Neural progenitor cell (in vitro differentiated cells): Measurements from ENCODE around the gene WSCD1. TPM values are rescaled to one million over a fixed set of nuclear protein-coding genes. Genes with fewer than 3 reads are reported as not detected.

Source experiments
- DNase-seq: peaks from one replicate; pipeline ENCODE4 v3.0.0-alpha.2; 2016; ENCODE audit warnings: low spot score
- H2AFZ ChIP-seq: fragments of 200-600 bp; sonication (generic); replicated peaks from 2 replicates; pipeline ENCODE4 v1.6.1; 2016; ENCODE audit warnings: antibody characterized with exemption
- H3F3A ChIP-seq: fragments of 200-600 bp; sonication (generic); 2 replicates; pipeline ENCODE4 v1.6.1; 2016; ENCODE audit warnings: antibody characterized with exemption, low read depth
- H3K27ac ChIP-seq: fragments of 200-600 bp; sonication (generic); 2 replicates; pipeline ENCODE4 v1.5.1; 2016; ENCODE audit warnings: mild to moderate bottlenecking
- H3K27me3 ChIP-seq: fragments of 200-600 bp; sonication (generic); 2 replicates; pipeline ENCODE4 v1.6.1; 2016; ENCODE audit warnings: mild to moderate bottlenecking, moderate library complexity
- H3K36me3 ChIP-seq: fragments of 200-600 bp; sonication (generic); 2 replicates; pipeline ENCODE4 v1.5.1; 2016
- H3K4me1 ChIP-seq: fragments of 200-600 bp; sonication (generic); 2 replicates; pipeline ENCODE4 v1.6.1; 2016; ENCODE audit warnings: mixed run types
- H3K4me2 ChIP-seq: fragments of 200-600 bp; sonication (generic); 2 replicates; pipeline ENCODE4 v1.6.1; 2016
- H3K4me3 ChIP-seq: fragments of 200-600 bp; sonication (generic); 2 replicates; pipeline ENCODE4 v1.5.1; 2016
- H3K79me2 ChIP-seq: fragments of 200-600 bp; sonication (generic); 2 replicates; pipeline ENCODE4 v1.6.1; 2016; ENCODE audit warnings: low read depth
- H3K9ac ChIP-seq: fragments of 200-600 bp; sonication (generic); 2 replicates; pipeline ENCODE4 v1.6.1; 2016
- H3K9me3 ChIP-seq: fragments of 200-600 bp; sonication (generic); 2 replicates; pipeline ENCODE4 v1.5.1; 2016; ENCODE audit warnings: low read depth
- H4K20me1 ChIP-seq: fragments of 200-600 bp; sonication (generic); 2 replicates; pipeline ENCODE4 v1.6.1; 2016; ENCODE audit warnings: low read depth
- H3K27ac Mint-ChIP-seq: 3 replicates; pipeline ENCODE4 v1.8.0; 2021; ENCODE audit warnings: mixed read lengths
- H3K27me3 Mint-ChIP-seq: 2 replicates; pipeline ENCODE4 v1.8.0; 2022; ENCODE audit warnings: low read depth, mild to moderate bottlenecking, inconsistent platforms, moderate library complexity, mixed read lengths; ENCODE audit not compliant: insufficient read depth
- H3K36me3 Mint-ChIP-seq: 3 replicates; pipeline ENCODE4 v1.8.0; 2021; ENCODE audit warnings: mixed read lengths
- H3K4me1 Mint-ChIP-seq: 3 replicates; pipeline ENCODE4 v1.8.0; 2021; ENCODE audit warnings: mixed read lengths
- H3K4me3 Mint-ChIP-seq: 3 replicates; pipeline ENCODE4 v1.8.0; 2021; ENCODE audit warnings: mild to moderate bottlenecking, moderate library complexity, mixed read lengths
- H3K9me3 Mint-ChIP-seq: 3 replicates; pipeline ENCODE4 v1.8.0; 2020; ENCODE audit warnings: mixed read lengths
- CTCF ChIP-seq: fragments of 200-600 bp; sonication (generic); IDR thresholded peaks from 2 replicates; pipeline ENCODE4 v1.5.1; 2017; ENCODE audit warnings: antibody characterized with exemption, mild to moderate bottlenecking
- EZH2 ChIP-seq: fragments of 200-600 bp; sonication (generic); IDR thresholded peaks from 2 replicates; pipeline ENCODE4 v1.6.1; 2017; ENCODE audit warnings: antibody characterized with exemption, mild to moderate bottlenecking, moderate library complexity
- EZH2phosphoT487 ChIP-seq: fragments of 200-600 bp; sonication (generic); IDR thresholded peaks from 2 replicates; pipeline ENCODE4 v1.6.1; 2017; ENCODE audit warnings: antibody characterized with exemption
- total RNA-seq: library from RNA; depleted of rRNA; stranded (reverse); fragments of >200 nt; gene quantifications from 2 replicates; pipeline ENCODE4 v1.2.3, GENCODE V29; 2015; ENCODE audit warnings: low replicate concordance

The WSCD1 gene
- total RNA-seq, 1 donor from 2014 or later = 20.2 TPM

DNA sequence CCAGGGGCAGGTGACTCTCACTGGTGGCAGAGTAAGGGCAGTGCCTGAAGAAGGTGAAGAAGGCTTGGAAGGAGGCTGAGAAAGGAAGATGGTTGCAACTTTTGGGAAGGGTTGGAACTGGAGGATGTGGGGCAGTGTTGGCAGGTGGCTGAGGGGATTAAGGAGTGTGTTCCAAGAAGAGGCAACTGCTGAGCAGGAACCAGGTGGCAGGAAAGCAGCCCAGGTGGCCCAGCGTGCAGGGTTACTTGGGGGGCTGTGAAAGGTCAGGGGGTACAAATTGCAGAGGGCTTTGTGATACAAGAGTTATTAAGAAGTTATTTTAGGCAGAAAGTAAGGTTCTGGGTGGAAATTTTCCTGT lies 28.6 kb downstream of the WSCD1 start:
- no peaks in the 10 kb centered on the region for H3K36me3 ChIP-seq
- H2AFZ ChIP-seq = no peak overlapping the region
- H3K9me3 ChIP-seq = no peaks in the 10 kb centered on the region
- Mint-ChIP-seq H3K27ac (no peak overlapping the region), H3K4me1 (peaks cover 21% of the 10 kb centered on the region), H3K36me3 (peaks cover 57% of the 10 kb centered on the region), H3K27me3 (peaks cover 6% of the 10 kb centered on the region), H3K9me3 (no peaks in the 10 kb centered on the region), H3K4me3 (no peak overlapping the region)
- H3K9ac ChIP-seq = no peak overlapping the region
- H3K79me2 ChIP-seq = no peaks in the 10 kb centered on the region
- no peak for TF ChIP-seq EZH2phosphoT487
- no peak for TF ChIP-seq EZH2
- no peak for TF ChIP-seq CTCF
- peak overlapping the region; percentile 56 for H3K4me2 ChIP-seq
- H3K27me3 ChIP-seq = no peaks in the 10 kb centered on the region
- H4K20me1 ChIP-seq = no peaks in the 10 kb centered on the region
- DNase-seq = no peak
- peaks cover 21% of the 10 kb centered on the region for H3K4me1 ChIP-seq
- H3K4me3 ChIP-seq = no peak overlapping the region
- H3F3A ChIP-seq = no peaks in the 10 kb centered on the region
- H3K27ac ChIP-seq = no peak overlapping the region

GRCh38 chr17:6099492-6099891 lies 29.3 kb downstream of the WSCD1 start:
- Mint-ChIP-seq H3K27ac (no peak overlapping the region), H3K4me1 (peaks cover 21% of the 10 kb centered on the region), H3K9me3 (no peaks in the 10 kb centered on the region), H3K27me3 (peaks cover 6% of the 10 kb centered on the region), H3K36me3 (peaks cover 56% of the 10 kb centered on the region), H3K4me3 (no peak overlapping the region)
- H3K4me2 ChIP-seq = no peak overlapping the region
- no peaks in the 10 kb centered on the region for H3K79me2 ChIP-seq
- H2AFZ ChIP-seq = no peak overlapping the region
- no peak overlapping the region for H3K4me3 ChIP-seq
- H3K36me3 ChIP-seq = no peaks in the 10 kb centered on the region
- no peaks in the 10 kb centered on the region for H3K27me3 ChIP-seq
- no peak for TF ChIP-seq EZH2
- no peak for TF ChIP-seq EZH2phosphoT487
- no peak for TF ChIP-seq CTCF
- H3K9me3 ChIP-seq = no peaks in the 10 kb centered on the region
- peaks cover 21% of the 10 kb centered on the region for H3K4me1 ChIP-seq
- no peaks in the 10 kb centered on the region for H4K20me1 ChIP-seq
- no peak overlapping the region for H3K9ac ChIP-seq
- no peaks in the 10 kb centered on the region for H3F3A ChIP-seq
- H3K27ac ChIP-seq = no peak overlapping the region
- no peak for DNase-seq

- Histone ChIP-seq H3K27ac (no peak overlapping the region), H3K9me3 (no peaks in the 10 kb centered on the region), H3K36me3 (no peaks in the 10 kb centered on the region), H3K4me3 (no peak overlapping the region), H3K9ac (no peak overlapping the region), H3K4me1 (peaks cover 21% of the 10 kb centered on the region), H2AFZ (no peak overlapping the region), H3K4me2 (no peak overlapping the region), H3F3A (no peaks in the 10 kb centered on the region), H4K20me1 (no peaks in the 10 kb centered on the region), H3K27me3 (no peaks in the 10 kb centered on the region), H3K79me2 (no peaks in the 10 kb centered on the region)
- no peak for DNase-seq
- Mint-ChIP-seq H3K36me3 (peaks cover 56% of the 10 kb centered on the region), H3K27me3 (peaks cover 6% of the 10 kb centered on the region), H3K4me1 (peaks cover 21% of the 10 kb centered on the region), H3K9me3 (no peaks in the 10 kb centered on the region), H3K4me3 (no peak overlapping the region), H3K27ac (peak overlapping the region; percentile 14)
- no peak for TF ChIP-seq EZH2
- TF ChIP-seq EZH2phosphoT487 = no peak
- TF ChIP-seq CTCF = no peak
These were observed 30.0 kb downstream of the WSCD1 start for GRCh38 chr17:6100146-6100545.
